ENCODE results near the gene MTRF1L.

GRCh38 chr6:152957796-152958195 is 44.7 kb downstream of the MTRF1L start:
- no peak for TF ChIP-seq CTCF (conservative IDR thresholded peaks at IDR 0.05 in 1 of 2, IDR thresholded peaks at IDR 0.05 in 1 of 2; ENCODE audit: extremely low read depth in 1 of 2, insufficient read depth in 1 of 2, low read depth in 1 of 2, low read length in 2 of 2)
- TF ChIP-seq EZH2 (IDR thresholded peaks at IDR 0.05; ENCODE audit: borderline replicate concordance, low read length) = no peak
